ENCODE data around the gene BORA.
A peak's percentile ranks its signal among the peaks of the same experiment; 100 is the strongest.
"Not testable (repeated sequence)": the region's sequence is repeated elsewhere in the genome, so short reads cannot be mapped to it uniquely, and the experiment has no call there.

BORA gene

GRCh38 chr13:72700509-72700908, 27.2 kb upstream of the BORA start:
- Histone ChIP-seq H3K4me3 (replicated peaks; ENCODE audit: insufficient read depth, low read length) (no peak overlapping the region), H3K27me3 (ENCODE audit: insufficient read depth, poor library complexity, severe bottlenecking) (no peaks in the 10 kb centered on the region), H3K27ac (replicated peaks) (no peak overlapping the region)
- TF ChIP-seq GABPA (IDR thresholded peaks at IDR 0.05; ENCODE audit: low read depth) (no peak), SPI1 (IDR thresholded peaks at IDR 0.05; ENCODE audit: borderline replicate concordance, low read depth) (peak; percentile 84)
- DNase-seq (ENCODE audit: low read depth in 1 of 2, low spot score in 1 of 2): peak in 1 of 2 experiments; percentile 45

- no peak for TF ChIP-seq CTCF (IDR thresholded peaks at IDR 0.05; ENCODE audit: insufficient read depth, low read length)
- no peak for TF ChIP-seq POLR2AphosphoS5 (IDR thresholded peaks at IDR 0.05; ENCODE audit: low read depth)
- TF ChIP-seq REST (IDR thresholded peaks at IDR 0.05; ENCODE audit: insufficient replicate concordance, low read depth): no peak
- TF ChIP-seq GABPA (IDR thresholded peaks at IDR 0.05; ENCODE audit: low read depth): no peak
- TF ChIP-seq SPI1 (IDR thresholded peaks at IDR 0.05; ENCODE audit: borderline replicate concordance, low read depth): no peak
- no peak overlapping the region for H3K4me3 ChIP-seq (replicated peaks; ENCODE audit: insufficient read depth, low read length)
- H3K27me3 ChIP-seq (ENCODE audit: insufficient read depth, poor library complexity, severe bottlenecking): no peaks in the 10 kb centered on the region
- no peak overlapping the region for H3K27ac ChIP-seq (replicated peaks)
- no peak for DNase-seq (ENCODE audit: low read depth in 1 of 2, low spot score in 1 of 2)
Observed at GRCh38 chr13:72716776-72717175, 10.9 kb upstream of the BORA start.

GRCh38 chr13:72726185-72726584, 1.5 kb upstream of the BORA start:
- not testable (repeated sequence) for H3K27me3 ChIP-seq (ENCODE audit: insufficient read depth, poor library complexity, severe bottlenecking)
- peak overlapping the region; percentile 95 for H3K4me3 ChIP-seq (replicated peaks; ENCODE audit: insufficient read depth, low read length)
- DNase-seq (ENCODE audit: low read depth in 1 of 2, low spot score in 1 of 2): peak in 1 of 2 experiments; percentile 48
- peak overlapping the region; percentile 88 for H3K27ac ChIP-seq (replicated peaks)

- no peaks in the 10 kb centered on the region for H3K27me3 ChIP-seq (ENCODE audit: insufficient read depth, poor library complexity, severe bottlenecking)
- H3K4me3 ChIP-seq (replicated peaks; ENCODE audit: insufficient read depth, low read length): peak overlapping the region; percentile 95
- TF ChIP-seq REST (IDR thresholded peaks at IDR 0.05; ENCODE audit: insufficient replicate concordance, low read depth) (no peak), POLR2AphosphoS5 (IDR thresholded peaks at IDR 0.05; ENCODE audit: low read depth) (no peak), GABPA (IDR thresholded peaks at IDR 0.05; ENCODE audit: low read depth) (no peak), CTCF (IDR thresholded peaks at IDR 0.05; ENCODE audit: insufficient read depth, low read length) (no peak), SPI1 (IDR thresholded peaks at IDR 0.05; ENCODE audit: borderline replicate concordance, low read depth) (no peak)
- DNase-seq (ENCODE audit: low read depth in 1 of 2, low spot score in 1 of 2): peak; percentile 47 to 70
- H3K27ac ChIP-seq (replicated peaks): peak overlapping the region; percentile 88
Observed at GRCh38 chr13:72726726-72727416, 852 bp upstream of the BORA start.

- Histone ChIP-seq H3K27me3 (ENCODE audit: insufficient read depth, poor library complexity, severe bottlenecking) (no peaks in the 10 kb centered on the region), H3K27ac (replicated peaks) (peak overlapping the region; percentile 77), H3K4me3 (replicated peaks; ENCODE audit: insufficient read depth, low read length) (peak overlapping the region; percentile 95)
- DNase-seq (ENCODE audit: low read depth in 1 of 2, low spot score in 1 of 2): peak in 1 of 2 experiments; percentile 8
- TF ChIP-seq POLR2AphosphoS5 (IDR thresholded peaks at IDR 0.05; ENCODE audit: low read depth) (no peak), CTCF (IDR thresholded peaks at IDR 0.05; ENCODE audit: insufficient read depth, low read length) (no peak), GABPA (IDR thresholded peaks at IDR 0.05; ENCODE audit: low read depth) (no peak), SPI1 (IDR thresholded peaks at IDR 0.05; ENCODE audit: borderline replicate concordance, low read depth) (no peak), REST (IDR thresholded peaks at IDR 0.05; ENCODE audit: insufficient replicate concordance, low read depth) (no peak)
Observed at GRCh38 chr13:72728290-72728605, 525 bp downstream of the BORA start.
